CD4-positive, alpha-beta T cell (primary cell): ENCODE measurements around the gene LPP. TPM values are rescaled to one million over a fixed set of nuclear protein-coding genes. Genes with fewer than 3 reads are reported as not detected.

Source experiments
- ATAC-seq: fragments of 200-7000 bp; cut with Tn5 transposase; one replicate; pipeline ENCODE4 v1.10.0; 2022; ENCODE audit warnings: mild to moderate bottlenecking; ENCODE audit not compliant: poor library complexity
- CTCF ChIA-PET: fragments of 350-600 bp; sonication (Branson Sonifier 250); formaldehyde crosslinking; loops from one replicate; lab custom pipeline; 2021; ENCODE audit warnings: antibody characterized with exemption, inconsistent platforms; lab: Charles Lee
- POLR2A ChIA-PET: fragments of 350-600 bp; sonication (Branson Sonifier 250); formaldehyde crosslinking; loops from one replicate; lab custom pipeline; 2021; ENCODE audit warnings: antibody characterized with exemption, inconsistent platforms; lab: Charles Lee
- DNase-seq, 14 experiments: peaks; one replicate each; pipeline ENCODE4 v3.0.0-alpha.2; 2013 to 2020; ENCODE audit warnings: mixed read lengths in 2 of 14
- H3K27ac ChIP-seq, 2 donors: one replicate each; pipeline versions ENCODE4 v1.5.1 to v1.7.0; 2013; ENCODE audit warnings: low read length in 2 of 2, low read depth in 1 of 2, mild to moderate bottlenecking in 1 of 2
- H3K27me3 ChIP-seq, 2 experiments: 1 replicate in 1 of 2; 2 replicates in 1 of 2; pipeline versions ENCODE4 v1.6.1 to v1.7.0; 2013; ENCODE audit warnings: low read length in 2 of 2, control low read depth in 1 of 2, mild to moderate bottlenecking in 1 of 2, moderate library complexity in 1 of 2; ENCODE audit not compliant: insufficient read depth in 2 of 2, control insufficient read depth in 1 of 2
- H3K36me3 ChIP-seq: one replicate; pipeline ENCODE4 v1.6.1; 2013; ENCODE audit warnings: low read length, control low read depth; ENCODE audit not compliant: insufficient read depth
- H3K4me1 ChIP-seq: one replicate; pipeline ENCODE4 v1.6.1; 2013; ENCODE audit warnings: low read length, control low read depth; ENCODE audit not compliant: insufficient read depth
- H3K4me3 ChIP-seq: one replicate; pipeline ENCODE4 v1.5.1; 2013; ENCODE audit warnings: mild to moderate bottlenecking, low read length, moderate library complexity
- H3K9me3 ChIP-seq, 2 experiments: 1 replicate in 1 of 2; 2 replicates in 1 of 2; pipeline versions ENCODE4 v1.6.1 to v1.7.0; 2013; ENCODE audit warnings: low read length in 2 of 2, mild to moderate bottlenecking in 2 of 2, control low read depth in 1 of 2, moderate library complexity in 1 of 2; ENCODE audit not compliant: control insufficient read depth in 1 of 2, insufficient read depth in 1 of 2
- H3K27ac Mint-ChIP-seq: one replicate; pipeline ENCODE4 v1.8.0; 2020; ENCODE audit warnings: mixed read lengths
- H3K27me3 Mint-ChIP-seq: one replicate; pipeline ENCODE4 v1.8.0; 2021; ENCODE audit warnings: mixed read lengths
- H3K36me3 Mint-ChIP-seq: one replicate; pipeline ENCODE4 v1.8.0; 2021; ENCODE audit warnings: low read depth, mixed read lengths
- H3K4me1 Mint-ChIP-seq: one replicate; pipeline ENCODE4 v1.8.0; 2021; ENCODE audit warnings: low read depth, mixed read lengths
- H3K4me3 Mint-ChIP-seq: one replicate; pipeline ENCODE4 v1.8.0; 2020; ENCODE audit warnings: mild to moderate bottlenecking, mixed read lengths
- H3K9me3 Mint-ChIP-seq: one replicate; pipeline ENCODE4 v1.8.0; 2020; ENCODE audit warnings: mixed read lengths
- intact Hi-C, 2 experiments: fragments of 100-400 bp; cut with DNase I in 1 of 2; cut with micrococcal nuclease in 1 of 2; formaldehyde crosslinking; loops; one replicate each; pipeline versions ENCODE4 v1.15.1 to v1.9.0; 2023 to 2025; cut with DNase I, micrococcal nuclease
- total RNA-seq, 174 experiments: library from RNA in 2 of 174; stranded (reverse) in 2 of 174; gene quantifications; one replicate each; pipeline ENCODE4 v1.2.3 and lab custom pipeline; 2021 to 2026
- TF ChIP-seq, protein P1 (sequence below): fragments of 200-600 bp; IDR thresholded peaks from one replicate; pipeline ENCODE4 v1.8.0; 2022; ENCODE audit warnings: antibody characterized with exemption, mild to moderate bottlenecking

Gene LPP
- total RNA-seq, 2 experiments from 2014 or later: 45.6 to 45.9 TPM

DNA sequence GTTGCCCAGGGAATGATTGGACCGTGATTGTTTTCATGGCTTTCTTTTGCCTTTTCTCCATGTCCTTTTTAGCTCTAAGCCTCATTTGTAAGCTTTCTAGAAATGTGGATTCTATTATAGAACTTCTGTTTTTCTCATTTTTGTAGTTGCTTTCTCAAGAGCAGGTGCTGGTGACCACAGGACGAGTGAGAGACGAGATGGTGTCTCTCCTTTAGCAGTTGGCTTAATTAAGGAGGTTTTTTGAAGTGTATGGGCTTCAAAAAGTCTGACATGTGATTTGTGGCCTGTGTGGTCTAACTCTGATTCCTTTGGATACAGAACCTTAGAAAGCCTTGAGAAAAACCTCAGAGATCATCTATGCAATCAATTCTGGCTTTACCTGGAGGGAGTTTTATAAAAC is 292.8 kb downstream of the LPP start:
- Mint-ChIP-seq H3K36me3 (peaks cover 27% of the 10 kb centered on the region), H3K27me3 (no peaks in the 10 kb centered on the region), H3K4me3 (no peak overlapping the region), H3K9me3 (no peaks in the 10 kb centered on the region), H3K27ac (no peak overlapping the region), H3K4me1 (peaks cover 4% of the 10 kb centered on the region)
- DNase-seq: no peak
- Histone ChIP-seq H3K4me3 (no peak overlapping the region), H3K9me3 (no peaks in the 10 kb centered on the region), H3K27ac (no peak overlapping the region), H3K36me3 (no peaks in the 10 kb centered on the region), H3K4me1 (no peaks in the 10 kb centered on the region), H3K27me3 (no peaks in the 10 kb centered on the region)
- intact Hi-C loops: no loop called here
- CTCF ChIA-PET: no interaction called here
- no peak for ATAC-seq
- TF ChIP-seq, protein P1, sequence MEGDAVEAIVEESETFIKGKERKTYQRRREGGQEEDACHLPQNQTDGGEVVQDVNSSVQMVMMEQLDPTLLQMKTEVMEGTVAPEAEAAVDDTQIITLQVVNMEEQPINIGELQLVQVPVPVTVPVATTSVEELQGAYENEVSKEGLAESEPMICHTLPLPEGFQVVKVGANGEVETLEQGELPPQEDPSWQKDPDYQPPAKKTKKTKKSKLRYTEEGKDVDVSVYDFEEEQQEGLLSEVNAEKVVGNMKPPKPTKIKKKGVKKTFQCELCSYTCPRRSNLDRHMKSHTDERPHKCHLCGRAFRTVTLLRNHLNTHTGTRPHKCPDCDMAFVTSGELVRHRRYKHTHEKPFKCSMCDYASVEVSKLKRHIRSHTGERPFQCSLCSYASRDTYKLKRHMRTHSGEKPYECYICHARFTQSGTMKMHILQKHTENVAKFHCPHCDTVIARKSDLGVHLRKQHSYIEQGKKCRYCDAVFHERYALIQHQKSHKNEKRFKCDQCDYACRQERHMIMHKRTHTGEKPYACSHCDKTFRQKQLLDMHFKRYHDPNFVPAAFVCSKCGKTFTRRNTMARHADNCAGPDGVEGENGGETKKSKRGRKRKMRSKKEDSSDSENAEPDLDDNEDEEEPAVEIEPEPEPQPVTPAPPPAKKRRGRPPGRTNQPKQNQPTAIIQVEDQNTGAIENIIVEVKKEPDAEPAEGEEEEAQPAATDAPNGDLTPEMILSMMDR: no peak
- POLR2A ChIA-PET: no interaction called here

DNA sequence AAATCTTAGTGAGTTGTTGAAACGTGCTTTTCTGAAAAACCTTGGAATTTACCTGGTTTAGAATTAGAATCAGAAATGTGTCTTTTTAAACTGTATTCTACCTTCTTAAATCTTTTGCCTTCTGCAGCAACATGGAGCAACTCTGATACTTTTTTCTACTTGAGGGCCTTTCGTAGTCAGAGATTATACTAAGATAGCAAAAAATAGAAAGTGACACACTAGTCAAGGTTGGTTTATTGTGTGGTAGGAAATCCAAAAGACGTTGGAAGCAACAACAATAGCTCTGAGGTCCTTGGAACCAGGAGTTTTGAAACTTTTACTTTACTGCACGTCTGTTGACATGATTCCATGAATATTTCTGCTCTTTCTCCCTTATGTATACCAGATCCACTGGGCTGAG is 294.9 kb downstream of the LPP start:
- Mint-ChIP-seq H3K36me3 (peaks cover 11% of the 10 kb centered on the region), H3K27ac (no peak overlapping the region), H3K4me3 (no peak overlapping the region), H3K4me1 (peaks cover 4% of the 10 kb centered on the region), H3K9me3 (no peaks in the 10 kb centered on the region), H3K27me3 (no peaks in the 10 kb centered on the region)
- POLR2A ChIA-PET: no interaction called here
- Histone ChIP-seq H3K36me3 (no peaks in the 10 kb centered on the region), H3K9me3 (no peaks in the 10 kb centered on the region), H3K4me1 (no peaks in the 10 kb centered on the region), H3K27ac (no peak overlapping the region), H3K4me3 (no peak overlapping the region), H3K27me3 (no peaks in the 10 kb centered on the region)
- CTCF ChIA-PET: no interaction called here
- ATAC-seq (no peak), DNase-seq (no peak)
- intact Hi-C loops: no loop called here
- TF ChIP-seq, protein P1: no peak

DNA sequence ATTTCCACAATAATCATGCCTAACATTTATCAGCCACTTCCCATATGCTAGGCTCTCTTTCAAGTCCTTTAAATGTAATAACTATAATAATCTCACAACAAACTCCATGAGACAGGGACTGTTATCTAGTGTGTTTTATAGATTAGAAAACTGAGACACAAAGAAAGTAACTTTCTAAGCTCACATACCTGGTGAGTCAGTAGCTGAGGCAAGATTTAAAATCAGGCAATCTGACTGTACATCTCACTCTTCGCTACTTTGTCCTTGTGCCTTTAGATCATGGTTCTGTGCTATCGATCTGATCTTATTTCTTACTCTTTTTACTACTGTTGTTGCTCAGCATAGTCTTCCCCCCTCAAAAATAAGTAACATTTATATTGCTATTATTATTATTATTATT is 295.5 kb downstream of the LPP start:
- ChIA-PET CTCF (no interaction called here), POLR2A (interaction anchor here (0.7 kb wide), 1 partner anchor 10 kb away, joined by 3 read pairs; no protein-coding TSS in a partner anchor)
- no peaks in the 10 kb centered on the region for H3K4me1 ChIP-seq
- no peaks in the 10 kb centered on the region for H3K36me3 ChIP-seq
- H3K4me3 ChIP-seq: no peak overlapping the region
- TF ChIP-seq, protein P1: no peak
- Mint-ChIP-seq H3K9me3 (no peaks in the 10 kb centered on the region), H3K36me3 (peaks cover 9% of the 10 kb centered on the region), H3K4me3 (no peak overlapping the region), H3K4me1 (peaks cover 4% of the 10 kb centered on the region), H3K27ac (no peak overlapping the region), H3K27me3 (no peaks in the 10 kb centered on the region)
- H3K27ac ChIP-seq: no peak overlapping the region
- H3K9me3 ChIP-seq: no peaks in the 10 kb centered on the region
- no peaks in the 10 kb centered on the region for H3K27me3 ChIP-seq
- intact Hi-C loops: no loop called here
- ATAC-seq: no peak
- no peak for DNase-seq
